GM13977 (cell line): Measurements from ENCODE around the gene RGMA.

ENCODE experiments used
- DNase-seq: peaks from one replicate; pipeline ENCODE4 v3.0.0; 2012; ENCODE audit warnings: low spot score
- CTCF ChIP-seq: IDR thresholded peaks from 2 replicates; pipeline ENCODE4 v1.5.1; 2012; ENCODE audit warnings: mild to moderate bottlenecking, control low read depth; ENCODE audit not compliant: insufficient read depth; ENCODE audit errors: extremely low read depth, missing control alignments
- in situ Hi-C: fragments of 300-500 bp; cut with MboI; formaldehyde crosslinking; loops from one replicate; pipeline ENCODE4 v1.12.0; 2022; ENCODE audit warnings: low sequenced_read_pairs, low pct_unique_long_range_greater_than_20kb, mixed read lengths, inconsistent platforms; ENCODE audit not compliant: unreplicated experiment

Gene RGMA

DNA sequence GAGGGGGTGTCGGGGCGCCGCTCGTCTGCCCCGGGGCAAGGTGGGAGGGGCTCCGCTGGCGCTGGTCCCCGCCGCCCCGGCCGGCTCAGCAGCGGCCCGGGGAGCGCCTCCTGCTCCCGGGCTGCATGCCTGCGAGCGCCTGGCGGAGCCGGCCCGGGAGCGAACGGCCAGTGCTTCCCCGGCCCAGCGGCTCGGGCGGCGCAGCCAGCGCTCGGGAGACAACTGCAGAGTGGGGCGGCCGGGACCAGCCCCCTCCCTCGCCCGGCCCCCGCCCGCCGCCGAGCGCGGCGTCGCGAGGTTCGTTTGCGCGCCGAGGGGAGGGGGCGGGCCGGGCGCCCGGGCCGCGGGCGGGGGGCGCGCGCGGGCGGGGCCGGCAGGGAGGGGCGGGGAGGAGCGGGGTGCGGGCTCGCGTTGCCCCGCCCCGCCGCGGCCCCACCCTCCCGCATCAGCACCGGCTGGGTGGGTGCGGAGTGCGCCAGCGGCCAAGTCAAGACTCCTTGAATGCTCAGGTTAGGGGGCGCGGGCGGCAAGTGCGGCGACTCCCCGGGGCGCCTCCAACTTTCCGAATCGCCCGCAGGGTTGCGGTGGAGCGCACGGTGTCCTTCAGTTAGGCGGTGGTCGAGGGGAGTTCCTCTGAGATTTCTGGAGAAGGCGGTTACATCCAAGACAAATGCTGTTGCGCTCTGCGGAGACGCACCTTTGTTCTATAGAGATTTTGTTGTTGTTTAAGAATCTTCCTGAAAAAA lies at the start of gene RGMA:
TSS of gene RGMA (minus strand) at position 231 of the 746 bp plus-strand sequence. CDS start 279 bp downstream, outside the sequence.
- peak; percentile 59 for DNase-seq
- no peak for TF ChIP-seq CTCF
- in situ Hi-C loops: no loop called here

DNA sequence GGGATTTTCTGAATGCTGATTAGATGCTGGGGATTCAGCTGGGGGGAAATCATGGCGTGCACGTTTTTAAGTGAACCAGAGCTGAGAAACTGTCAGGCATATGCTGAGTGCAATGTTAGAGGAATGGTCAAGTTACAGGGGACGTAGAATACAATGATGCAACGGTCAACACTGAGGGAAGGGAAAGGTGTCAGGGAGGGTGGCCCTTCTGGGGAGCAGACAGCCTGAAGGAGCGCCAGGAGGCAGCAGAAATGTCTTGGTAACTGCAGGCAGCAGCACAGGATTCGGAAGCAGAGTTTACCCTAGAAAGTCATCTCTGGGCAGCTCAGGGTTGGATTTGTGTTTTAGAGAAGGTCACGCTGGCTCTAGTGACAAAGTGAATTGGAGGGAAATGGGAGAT lies 47.6 kb upstream of the RGMA start:
- in situ Hi-C loops: no loop called here

GRCh38 chr15:93135997-93136397 lies 47.0 kb upstream of the RGMA start:
- in situ Hi-C loops: no loop called here
- no peak for DNase-seq
- TF ChIP-seq CTCF: no peak

More for the DNA sequence above, 47.6 kb upstream of the RGMA start:
- TF ChIP-seq CTCF: no peak
- no peak for DNase-seq

GRCh38 chr15:93135459-93135858 lies 46.4 kb upstream of the RGMA start:
- TF ChIP-seq CTCF: no peak
- in situ Hi-C loops: no loop called here
- DNase-seq: no peak

DNA sequence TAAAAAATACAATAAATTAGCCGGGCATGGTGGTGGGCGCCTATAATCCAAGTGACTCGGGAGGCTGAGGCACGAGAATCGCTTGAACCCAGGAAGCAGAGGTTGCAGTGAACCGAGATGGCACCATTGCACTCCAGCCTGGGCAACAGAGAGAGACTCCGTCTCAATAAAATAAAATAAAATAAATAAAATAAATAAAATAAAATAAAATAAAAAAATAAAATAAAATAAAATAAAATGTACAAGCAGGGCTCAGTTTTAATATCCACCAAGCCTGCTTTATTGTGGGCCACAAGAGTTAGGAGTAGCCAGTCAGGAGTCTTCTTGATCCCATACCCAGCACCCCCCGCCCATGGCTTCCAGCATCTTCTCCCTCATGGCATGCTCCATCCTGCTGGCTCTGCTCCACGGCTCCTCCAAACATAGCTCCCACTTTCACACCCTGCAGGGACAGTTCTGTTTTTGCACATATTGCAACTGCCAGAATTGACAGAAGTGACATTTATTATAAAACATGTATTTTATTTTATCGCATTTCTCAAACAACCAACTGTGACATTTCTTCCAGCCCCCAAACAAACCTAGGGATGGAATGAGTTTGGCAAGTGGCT lies 42.6 kb upstream of the RGMA start:
- TF ChIP-seq CTCF: no peak
- DNase-seq: no peak
- in situ Hi-C loops: no loop called here

GRCh38 chr15:93129702-93130488 lies 40.9 kb upstream of the RGMA start:
- DNase-seq: no peak
- TF ChIP-seq CTCF: no peak
- in situ Hi-C loops: no loop called here
